Stimulated activated naive CD4-positive, alpha-beta T cell (primary cell): ENCODE measurements around the gene KDM4C.
"Not testable (repeated sequence)": the region's sequence is repeated elsewhere in the genome, so short reads cannot be mapped to it uniquely, and the experiment has no call there.

ENCODE experiments used
- DNase-seq, 6 experiments: peaks; one replicate each; lab custom pipeline; 2025; lab: John Stamatoyannopoulos, UW

Gene KDM4C

DNA sequence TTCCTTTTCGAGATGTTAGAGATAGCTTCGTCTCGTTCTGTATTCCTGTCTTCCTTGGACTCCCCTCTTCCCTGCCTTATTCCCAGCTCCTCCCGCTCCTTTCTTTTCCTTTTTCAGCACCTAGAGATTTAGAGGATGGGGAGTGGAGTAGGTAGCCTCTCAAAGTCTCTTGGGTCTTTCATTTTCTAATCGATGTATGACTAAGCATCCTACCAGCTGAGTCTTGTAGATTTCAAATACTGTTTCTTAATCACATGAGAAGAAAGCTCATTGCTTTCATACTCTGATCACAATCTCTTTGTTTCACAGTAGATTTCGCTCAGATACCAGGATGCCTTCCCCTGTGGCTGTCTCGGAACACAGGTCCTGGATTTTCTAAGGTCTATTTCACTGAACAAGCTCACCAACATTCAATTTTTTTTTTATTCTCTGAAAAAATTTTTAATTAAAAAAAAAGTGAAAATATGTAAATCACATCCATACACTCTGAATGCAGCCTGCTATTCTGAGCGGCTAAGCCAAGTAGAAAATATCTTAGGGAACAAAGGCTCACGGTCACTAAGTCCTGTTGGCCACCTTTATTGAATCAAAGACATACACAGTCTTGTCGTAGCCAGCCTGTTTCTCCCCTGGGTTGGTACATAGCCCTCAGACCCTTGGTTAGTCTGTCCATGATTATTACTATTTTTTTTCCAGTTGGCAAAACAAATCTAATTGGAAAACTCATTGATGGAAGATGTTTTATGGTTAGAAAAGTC lies 413.8 kb downstream of the KDM4C start:
- DNase-seq = no peak

DNA sequence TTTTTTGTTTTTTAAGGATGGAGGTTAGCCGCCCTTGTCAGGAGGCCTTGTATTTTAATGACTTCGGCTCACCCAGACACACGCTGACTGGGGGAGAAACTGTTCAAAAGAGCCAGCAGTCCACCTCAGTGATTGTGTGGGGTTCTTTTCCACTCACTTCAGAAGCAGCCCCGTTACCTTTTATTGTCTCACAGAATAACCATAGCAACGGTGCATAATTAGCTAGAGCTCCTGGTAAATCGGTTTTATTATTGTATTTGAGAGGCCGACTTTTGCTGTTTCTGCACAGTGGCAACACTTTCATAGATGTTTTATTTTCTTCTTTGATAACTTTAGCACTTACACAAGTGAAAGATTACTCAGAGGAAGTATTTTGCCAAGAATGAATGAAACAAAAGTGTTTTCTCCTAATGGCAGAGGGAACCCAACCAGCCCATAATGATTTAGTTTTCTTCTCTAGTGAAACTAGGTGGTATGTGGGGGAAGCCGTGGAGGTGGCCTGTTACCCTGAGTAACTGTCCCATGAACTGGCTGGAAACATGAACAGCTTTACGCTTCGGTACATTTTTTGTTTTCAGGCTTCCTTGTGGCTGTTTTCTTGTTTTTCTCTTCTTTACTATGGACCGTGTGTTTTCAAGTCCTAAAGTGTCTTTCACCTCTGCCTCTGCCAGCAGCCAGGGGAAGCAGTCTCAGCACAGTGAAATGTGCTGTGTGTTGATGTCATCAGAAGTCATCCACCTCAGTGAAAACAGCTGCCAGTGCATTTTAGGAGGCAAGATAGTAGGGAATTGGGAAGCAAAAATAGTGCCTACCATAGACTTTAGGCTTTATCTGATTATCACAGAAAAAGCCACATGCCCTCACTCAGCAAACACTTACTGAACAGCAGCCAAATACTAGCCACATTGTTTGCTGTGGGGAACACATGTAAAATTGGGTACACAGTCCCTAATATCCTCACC lies 414.7 kb downstream of the KDM4C start:
- DNase-seq = no peak

DNA sequence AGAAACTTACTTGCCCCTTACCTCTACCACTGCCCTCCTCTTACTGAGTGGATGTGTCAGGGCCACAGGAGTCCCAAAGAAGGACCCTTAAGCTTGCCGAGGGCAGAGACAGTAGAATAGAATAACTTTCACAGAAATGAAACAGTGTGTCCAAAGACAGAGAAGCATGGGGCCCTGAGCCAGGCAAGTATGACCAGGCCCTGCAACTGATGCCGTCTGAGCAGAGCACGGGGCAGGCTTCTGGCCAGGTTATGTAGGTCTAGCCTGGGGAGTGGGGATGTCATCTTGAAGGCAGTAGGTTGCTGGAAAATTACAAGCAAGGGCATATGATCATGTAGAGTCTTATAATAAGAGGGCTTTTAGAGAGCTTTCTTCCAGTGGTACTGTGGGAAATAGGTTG lies 415.4 kb downstream of the KDM4C start:
- DNase-seq = no peak

DNA sequence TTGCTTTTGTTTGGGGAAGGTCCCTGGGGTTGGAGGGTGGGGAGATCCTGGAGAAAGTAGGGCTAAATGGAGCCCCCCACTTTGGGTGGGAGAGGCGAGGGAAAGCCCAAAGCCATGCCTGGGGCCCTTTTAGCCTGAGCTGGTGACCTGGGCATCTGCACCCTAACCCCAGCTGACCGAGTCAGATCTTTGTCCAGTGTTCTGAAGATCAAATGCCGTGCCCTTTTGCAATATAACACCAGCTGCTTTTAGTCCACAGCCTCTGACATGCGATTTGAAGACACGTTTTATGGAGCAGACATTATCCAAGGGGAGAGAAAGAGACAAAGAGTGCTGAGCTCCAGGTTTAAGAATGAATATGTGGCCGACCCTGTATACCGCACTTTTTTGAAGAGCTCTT lies 416.5 kb downstream of the KDM4C start:
- no peak for DNase-seq

DNA sequence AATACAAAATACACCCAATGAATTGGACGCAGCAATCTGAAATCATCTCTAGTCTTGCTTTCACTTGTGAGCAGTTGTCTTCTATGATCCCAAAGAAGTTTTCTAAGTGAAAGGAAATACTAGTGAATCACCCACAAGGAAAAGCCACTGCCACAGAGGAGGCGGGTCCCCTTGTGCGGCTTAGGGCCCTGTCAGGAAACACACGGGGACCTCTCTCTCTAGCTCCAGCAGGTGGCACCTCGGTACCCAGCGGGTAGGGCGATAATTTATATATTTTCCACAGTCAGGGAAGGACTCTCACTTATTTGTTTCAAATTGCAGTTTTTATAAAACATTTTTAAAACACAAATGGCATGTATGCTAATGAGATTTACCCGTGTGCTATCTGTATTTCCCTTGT lies 417.1 kb downstream of the KDM4C start:
- DNase-seq = no peak

DNA sequence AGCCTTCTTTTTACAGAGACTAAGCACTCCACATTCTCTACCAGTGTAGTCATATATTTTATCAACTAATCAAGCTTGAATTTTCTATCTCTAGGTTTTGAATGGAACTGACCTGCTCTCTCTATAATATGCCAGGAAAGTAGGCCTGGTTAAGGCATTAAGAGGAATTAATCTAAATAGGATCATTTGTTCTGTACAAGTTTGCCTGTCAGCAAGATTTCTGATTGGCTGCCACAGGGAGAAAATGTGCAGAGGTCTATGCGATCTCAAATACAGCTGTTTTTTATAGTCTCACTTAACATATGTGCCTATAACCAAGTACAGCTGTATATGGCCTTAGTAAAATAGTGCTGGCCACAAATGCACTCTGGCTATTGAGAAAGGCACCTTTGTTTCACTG lies 418.8 kb downstream of the KDM4C start:
- DNase-seq = no peak

DNA sequence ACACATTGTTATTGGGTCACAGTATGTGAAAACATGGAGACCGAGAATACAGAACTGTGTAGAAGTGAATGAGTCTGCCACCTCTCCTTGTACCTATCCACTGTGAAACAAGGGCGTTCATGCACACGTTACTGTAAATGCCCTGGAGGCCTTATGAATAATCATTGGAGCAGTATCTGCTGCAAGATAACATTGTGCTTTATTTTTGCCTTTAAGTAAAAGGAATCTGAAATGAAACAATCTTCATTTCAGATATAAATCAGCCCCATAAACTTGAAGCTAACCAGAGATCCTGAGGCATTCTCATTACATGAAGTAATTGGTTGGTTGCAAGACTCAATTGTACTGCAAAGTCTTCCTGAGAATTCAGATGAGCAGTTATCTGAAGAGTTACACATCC lies 419.6 kb downstream of the KDM4C start:
- DNase-seq = no peak

DNA sequence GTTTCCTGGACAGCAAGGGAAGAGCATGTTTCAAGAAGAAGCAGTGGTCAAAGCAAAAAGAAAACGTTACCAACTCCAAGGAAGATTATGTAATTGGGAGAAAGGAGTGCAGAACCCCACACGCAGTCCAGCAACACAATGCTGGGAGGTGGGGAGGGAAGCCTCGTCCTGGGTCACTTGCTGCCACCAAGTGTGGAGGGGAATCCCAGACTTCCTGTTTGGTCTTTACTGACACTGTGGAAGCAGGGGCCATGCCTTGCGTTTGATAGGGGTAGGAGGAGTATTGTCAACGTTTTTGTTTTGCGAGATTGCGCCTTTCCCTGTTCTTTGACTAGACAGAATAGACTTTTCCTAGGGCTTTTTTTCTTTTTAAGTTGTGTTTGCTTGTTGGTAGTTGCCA lies 421.0 kb downstream of the KDM4C start:
- DNase-seq = no peak

DNA sequence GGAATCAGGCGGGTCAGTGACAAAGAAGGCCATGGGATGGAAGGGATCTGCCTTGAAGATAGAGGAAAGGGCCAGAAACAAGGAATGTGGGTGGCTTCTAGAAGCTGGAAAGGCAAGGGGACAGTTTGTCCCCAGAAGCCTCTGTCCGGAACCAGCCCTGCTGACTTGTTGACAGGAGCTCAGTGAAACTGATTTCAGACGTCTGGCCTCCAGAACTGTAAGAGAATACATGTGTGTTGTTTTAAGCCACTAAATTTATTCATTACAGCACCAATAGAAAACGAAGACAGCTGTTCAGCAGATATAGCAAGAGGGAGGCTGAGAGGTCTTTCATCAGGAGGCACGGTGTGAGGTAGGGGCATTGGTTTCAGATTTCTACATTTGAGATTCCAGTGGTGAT lies 422.5 kb downstream of the KDM4C start:
- DNase-seq = no peak

DNA sequence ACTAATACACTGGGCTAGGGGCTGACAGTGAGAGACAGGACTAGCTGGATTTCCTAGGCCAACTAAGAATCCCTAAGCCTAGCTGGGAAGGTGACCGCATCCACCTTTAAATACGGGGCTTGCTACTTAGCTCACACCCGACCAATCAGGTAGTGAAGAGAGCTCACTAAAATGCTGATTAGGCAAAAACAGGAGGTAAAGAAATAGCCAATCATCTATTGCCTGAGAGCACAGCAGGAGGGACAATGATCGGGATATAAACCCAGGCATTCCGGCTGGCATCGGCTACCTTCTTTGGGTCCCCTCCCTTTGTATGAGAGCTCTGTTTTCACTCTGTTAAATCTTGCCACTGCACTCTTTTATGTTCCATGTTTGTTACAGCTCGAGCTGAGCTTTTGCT lies 425.4 kb downstream of the KDM4C start:
- DNase-seq = not testable (repeated sequence)

DNA sequence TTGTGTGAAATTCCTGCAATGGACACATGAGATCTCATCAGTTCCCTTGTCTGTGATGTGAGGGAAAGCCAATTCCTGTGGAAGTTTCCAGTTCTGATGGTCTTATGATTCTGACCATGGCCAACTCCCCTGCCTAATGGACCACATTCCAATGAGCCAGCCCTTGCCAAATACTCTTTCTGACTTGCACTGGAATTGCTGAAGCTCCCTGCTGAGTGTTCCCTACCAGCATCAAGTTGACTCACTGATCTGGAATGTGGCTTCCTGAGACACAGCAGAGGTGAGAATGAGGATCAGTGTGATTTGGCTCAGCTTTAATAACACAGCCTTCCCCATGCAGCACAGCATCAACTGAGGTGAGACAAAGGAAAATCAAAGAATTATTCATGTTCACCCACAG lies 427.8 kb downstream of the KDM4C start:
- no peak for DNase-seq

DNA sequence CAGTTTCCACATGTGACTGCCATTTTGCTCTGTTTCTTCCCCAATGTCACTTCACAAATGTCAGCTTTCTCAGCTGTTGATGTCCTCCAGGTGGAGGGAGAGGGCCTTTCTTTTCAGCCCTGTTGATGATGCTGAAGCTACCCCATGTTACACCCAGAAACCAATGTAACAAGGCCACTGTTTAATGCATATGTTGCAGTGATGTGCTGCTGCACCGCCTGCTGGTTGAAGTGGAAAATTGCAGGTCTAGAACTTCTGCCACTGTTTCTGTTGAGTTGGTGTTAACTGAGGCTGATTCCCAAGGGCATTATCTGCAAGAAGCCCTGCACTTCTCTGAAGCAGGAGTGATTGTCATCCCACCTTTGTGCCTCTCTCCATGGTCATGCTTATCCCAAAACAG lies 428.4 kb downstream of the KDM4C start:
- DNase-seq = no peak

DNA sequence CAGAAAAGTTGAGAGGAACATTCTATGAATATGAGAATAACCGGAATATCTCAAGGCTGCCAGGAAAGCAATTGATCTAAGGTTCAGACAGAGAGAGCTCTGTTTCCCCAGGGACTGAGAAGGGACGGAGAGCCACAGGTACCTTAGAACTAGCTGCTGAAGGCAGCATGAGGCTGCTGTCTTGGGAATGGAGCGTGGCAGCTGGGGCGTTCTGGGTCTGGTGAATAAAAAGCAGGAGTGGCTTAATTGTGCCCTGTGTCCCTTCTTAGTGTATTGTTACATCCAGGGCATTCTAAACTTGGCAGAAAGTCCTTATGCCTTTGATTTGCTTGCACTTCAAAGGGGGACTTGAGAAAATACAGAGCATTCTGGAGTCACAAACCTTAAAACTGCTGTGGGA lies 434.5 kb downstream of the KDM4C start:
- DNase-seq = no peak

DNA sequence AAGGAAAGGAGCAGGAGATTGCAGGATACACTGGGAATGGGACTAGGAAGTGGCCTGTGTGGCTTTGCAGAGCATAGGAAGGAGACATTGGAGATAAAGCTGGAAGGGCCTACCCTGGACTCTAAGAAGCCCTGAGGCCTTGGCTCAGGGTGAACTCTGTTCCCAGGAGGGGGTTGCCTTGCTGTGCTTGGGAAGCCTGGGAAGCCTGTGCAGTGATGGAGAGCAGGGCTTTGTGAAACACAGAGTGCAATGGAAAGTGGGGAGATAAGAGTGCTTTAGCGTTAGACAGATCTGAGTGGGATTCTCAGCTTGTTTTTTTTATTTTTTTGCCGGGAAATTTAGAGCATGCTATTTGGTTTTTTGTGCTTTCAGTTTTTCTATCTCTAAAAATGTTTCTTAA lies 437.8 kb downstream of the KDM4C start:
- DNase-seq = no peak

DNA sequence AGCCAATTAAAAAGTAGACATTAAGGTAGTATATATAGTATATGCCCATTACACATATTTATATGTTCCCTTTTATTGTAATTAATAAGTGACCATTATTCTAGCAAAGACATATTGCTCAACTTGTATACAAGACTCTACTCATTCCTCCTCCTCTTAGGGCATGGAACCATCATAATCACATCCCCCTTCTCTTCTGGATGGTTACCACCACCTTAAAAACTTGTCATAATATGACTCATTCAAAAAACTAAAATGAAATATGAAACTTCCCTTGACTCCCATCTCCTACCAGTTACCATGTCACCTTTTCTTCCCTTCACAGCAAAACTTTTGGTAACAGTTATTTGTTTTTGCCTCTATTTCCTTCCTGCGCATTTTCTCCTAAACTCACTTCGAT lies 438.7 kb downstream of the KDM4C start:
- no peak for DNase-seq

DNA sequence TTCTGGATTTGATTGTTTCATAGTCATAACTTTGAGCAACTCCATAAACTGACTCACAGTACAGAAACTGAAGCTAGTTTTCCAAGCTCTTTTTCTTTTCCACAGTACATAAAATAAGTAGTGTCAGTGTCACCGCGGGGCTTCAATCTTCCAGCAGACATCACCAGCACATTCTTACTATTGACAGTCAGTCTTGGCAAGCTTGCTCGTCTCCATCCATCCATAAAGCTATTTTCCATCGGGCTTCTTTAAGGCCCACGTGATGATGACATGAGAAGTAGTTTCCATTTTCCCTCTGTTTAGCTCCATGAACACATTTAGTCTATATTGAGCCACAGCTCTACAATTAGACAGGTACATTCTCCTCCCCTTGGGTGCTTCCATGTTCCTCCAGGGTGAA lies 443.4 kb downstream of the KDM4C start:
- DNase-seq = no peak

DNA sequence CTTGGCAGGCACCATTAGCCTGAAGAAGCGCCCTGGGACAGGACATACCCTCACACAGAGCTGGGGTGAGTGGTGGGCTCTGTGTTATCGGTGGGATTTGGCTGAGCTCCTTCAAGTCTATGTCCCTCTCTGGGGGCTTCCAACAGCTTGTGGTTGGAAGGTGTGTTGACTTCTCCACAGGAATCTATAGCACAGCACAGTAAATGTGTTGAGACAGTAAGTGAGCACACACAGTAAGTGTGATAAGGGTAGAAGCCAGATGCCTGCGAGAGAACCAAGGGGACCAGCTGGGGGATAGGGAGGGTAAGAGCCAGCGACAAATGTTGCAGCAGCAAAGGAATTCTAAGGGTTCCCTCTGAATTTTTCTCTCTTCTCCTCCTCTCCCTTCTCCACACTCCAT lies 448.0 kb downstream of the KDM4C start:
- no peak for DNase-seq

DNA sequence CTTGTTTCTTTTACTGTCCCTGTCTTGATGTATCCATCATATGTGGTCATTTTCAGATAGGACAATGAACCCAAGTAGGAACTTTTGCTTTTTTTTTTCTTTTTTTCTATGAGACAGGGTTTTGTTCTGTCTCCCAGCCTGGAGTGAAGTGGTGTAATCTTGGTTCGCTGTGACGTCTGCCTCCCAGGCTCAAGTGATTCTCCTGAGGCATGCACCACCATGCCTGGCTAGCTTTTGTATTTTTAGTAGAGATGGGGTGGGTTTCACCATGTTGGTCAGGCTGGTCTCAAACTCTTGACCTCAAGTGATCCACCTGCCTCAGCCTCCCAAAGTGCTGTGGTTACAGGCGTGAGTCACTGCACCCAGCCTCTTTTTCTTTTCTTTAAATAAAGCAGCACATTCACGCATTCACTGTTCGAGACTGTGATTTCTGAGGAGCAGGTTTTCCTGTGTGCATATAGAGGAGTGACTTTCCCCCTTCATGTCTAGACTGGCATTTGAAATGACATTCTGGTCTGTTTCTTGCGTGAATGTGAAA lies 448.5 kb downstream of the KDM4C start:
- DNase-seq = no peak

DNA sequence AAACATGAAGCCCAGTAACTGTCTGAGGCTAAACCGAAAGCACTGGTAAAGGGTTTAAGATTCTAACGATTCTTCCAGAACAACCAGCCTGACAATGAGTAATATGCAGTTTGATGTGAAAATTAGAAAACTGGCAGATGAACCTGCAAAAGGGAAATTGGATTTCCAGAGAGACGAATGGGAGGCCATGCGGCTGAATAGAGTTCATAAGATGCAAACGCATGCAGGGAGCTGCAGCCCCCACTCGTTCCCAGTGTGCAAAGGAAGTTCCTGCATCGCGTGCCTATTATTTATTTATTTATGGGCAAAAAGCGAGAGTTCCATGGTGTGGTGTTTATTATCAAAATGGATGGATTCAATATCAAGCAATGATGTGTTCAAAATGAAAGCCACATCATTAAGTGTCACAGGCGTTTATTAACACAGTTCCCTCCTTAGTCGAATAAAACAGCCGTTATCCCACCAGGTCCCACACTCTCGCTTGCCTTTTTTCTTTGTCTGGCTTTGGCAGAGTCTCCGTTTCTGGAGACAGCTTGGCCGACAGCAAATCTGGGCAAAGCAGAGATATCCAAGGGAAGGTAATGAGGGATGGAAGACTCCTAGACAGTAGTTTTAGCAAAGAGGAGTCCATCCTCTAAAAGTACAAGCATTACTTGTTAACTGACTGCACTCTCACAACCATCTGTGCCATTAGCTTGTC lies 451.4 kb downstream of the KDM4C start:
- DNase-seq = no peak

DNA sequence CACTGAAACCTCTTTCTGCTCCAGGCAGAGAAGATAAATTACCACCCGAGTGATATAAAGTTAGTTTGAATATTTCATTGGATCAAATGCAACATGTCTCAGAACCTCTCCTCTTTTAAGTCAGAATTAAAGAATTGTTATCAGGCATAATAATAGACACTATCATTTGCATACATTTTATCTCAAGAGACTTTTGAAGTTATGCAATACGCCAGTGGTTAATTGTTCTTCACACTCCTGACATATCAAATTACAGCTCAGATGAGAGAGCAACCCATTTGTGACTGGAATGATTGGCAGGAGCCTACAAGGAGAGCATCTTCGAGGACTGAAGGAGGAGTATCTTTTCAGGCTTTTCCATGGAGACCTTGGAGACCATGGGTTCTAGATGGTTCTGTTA lies 452.2 kb downstream of the KDM4C start:
- no peak for DNase-seq

DNA sequence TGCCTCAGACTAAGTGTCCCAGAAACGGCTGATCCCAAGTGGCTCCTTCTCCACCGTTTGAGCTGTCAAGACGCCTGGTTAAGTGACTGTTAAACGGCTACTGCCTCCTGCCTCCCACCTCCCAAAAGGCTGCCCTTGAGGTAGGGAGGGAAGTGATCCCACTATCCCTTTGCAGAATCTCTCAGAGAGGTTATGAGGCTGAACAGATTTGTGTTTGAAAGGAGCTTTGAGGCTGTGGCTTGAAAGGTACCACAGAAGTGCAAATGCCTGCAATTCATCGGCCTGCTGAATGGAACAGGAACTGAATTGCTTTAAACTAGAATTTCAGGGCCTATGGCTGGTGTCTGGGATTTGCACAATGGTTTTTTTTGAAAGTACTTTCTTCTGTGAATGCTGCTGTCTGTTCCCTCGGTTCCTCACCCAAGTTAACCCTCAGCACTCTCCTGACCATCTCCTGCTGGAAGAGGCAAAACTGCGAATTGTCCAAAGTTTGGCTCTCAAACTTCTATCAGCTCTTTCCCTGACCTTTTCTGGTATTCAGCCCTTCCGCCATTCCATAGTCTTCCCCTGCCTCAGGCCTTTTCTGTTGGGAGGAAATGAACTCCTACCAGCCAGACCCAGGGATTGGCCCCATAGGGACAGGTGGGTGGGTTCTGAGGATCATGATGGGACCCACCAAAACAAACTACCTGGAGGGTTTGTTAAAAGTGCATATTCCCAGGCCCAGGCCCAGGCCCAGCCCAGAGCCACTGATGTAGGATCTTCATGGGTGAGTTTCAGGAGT lies 453.3 kb downstream of the KDM4C start:
- no peak for DNase-seq

DNA sequence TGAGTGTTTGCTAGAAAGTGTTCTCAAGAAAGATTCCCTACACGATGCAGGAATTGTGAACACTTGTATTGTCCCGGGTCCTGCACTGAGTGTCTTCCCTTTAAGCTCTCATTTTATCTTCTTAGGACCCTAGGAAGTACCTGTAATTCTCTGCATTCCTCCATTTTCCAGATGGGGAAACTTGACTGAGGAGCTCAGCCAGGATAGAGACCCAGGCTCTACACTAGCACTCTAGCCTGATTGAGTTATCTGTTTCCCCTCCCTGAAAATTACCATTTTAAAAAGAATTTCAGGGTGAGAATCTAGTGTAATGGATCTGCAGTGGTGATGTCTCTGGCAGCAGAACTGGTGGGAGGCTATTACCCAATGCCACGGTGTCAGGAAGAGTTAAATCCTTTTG lies 453.9 kb downstream of the KDM4C start:
- no peak for DNase-seq
